22Rv1 (cell line): ENCODE data around the gene C1orf146.

Experiments
- H3K27ac ChIP-seq: fragments of 450-650 bp; 2 replicates; pipeline ENCODE4 v1.5.1; 2017
- CTCF ChIP-seq: fragments of 450-650 bp; IDR thresholded peaks from 2 replicates; pipeline ENCODE4 v1.5.1; 2017; ENCODE audit warnings: mild to moderate bottlenecking
- ZFX ChIP-seq: fragments of 450-650 bp; IDR thresholded peaks from 2 replicates; pipeline ENCODE4 v1.6.1; 2017; ENCODE audit warnings: antibody characterized with exemption, borderline replicate concordance

The C1orf146 gene

GRCh38 chr1:92191726-92192125, 26.0 kb upstream of the C1orf146 start:
- TF ChIP-seq ZFX (no peak), CTCF (no peak)
- H3K27ac ChIP-seq, result no peak overlapping the region

- TF ChIP-seq ZFX (no peak), CTCF (no peak)
- no peak overlapping the region for H3K27ac ChIP-seq
Measured at GRCh38 chr1:92192246-92192645, 25.5 kb upstream of the C1orf146 start.

GRCh38 chr1:92194511-92194910, 23.2 kb upstream of the C1orf146 start:
- TF ChIP-seq CTCF, result no peak
- TF ChIP-seq ZFX, result no peak
- H3K27ac ChIP-seq, result no peak overlapping the region

- no peak for TF ChIP-seq CTCF
- TF ChIP-seq ZFX, result no peak
Measured at GRCh38 chr1:92201973-92202372, 15.7 kb upstream of the C1orf146 start.

GRCh38 chr1:92203105-92203504, 14.6 kb upstream of the C1orf146 start:
- TF ChIP-seq CTCF (no peak), ZFX (no peak)
- no peak overlapping the region for H3K27ac ChIP-seq

More at GRCh38 chr1:92201973-92202372, 15.7 kb upstream of the C1orf146 start:
- no peak overlapping the region for H3K27ac ChIP-seq

- TF ChIP-seq CTCF (no peak), ZFX (no peak)
- H3K27ac ChIP-seq, result no peak overlapping the region
Measured at GRCh38 chr1:92210701-92211100, 7.0 kb upstream of the C1orf146 start.

GRCh38 chr1:92211166-92211565, 6.5 kb upstream of the C1orf146 start:
- H3K27ac ChIP-seq, result no peak overlapping the region
- TF ChIP-seq CTCF (no peak), ZFX (no peak)

- TF ChIP-seq ZFX (no peak), CTCF (no peak)
- no peak overlapping the region for H3K27ac ChIP-seq
Measured at GRCh38 chr1:92218559-92218958, 844 bp downstream of the C1orf146 start.
